NCI-H1694 treated with DMSO at 0.1 percent for 48 hours (cell line): ENCODE data around the gene GATM.
"Not testable (repeated sequence)": the region's sequence is repeated elsewhere in the genome, so short reads cannot be mapped to it uniquely, and the experiment has no call there.

Source experiments
- DNase-seq: peaks from one replicate; lab custom pipeline; 2025; lab: John Stamatoyannopoulos, UW

GATM gene

DNA sequence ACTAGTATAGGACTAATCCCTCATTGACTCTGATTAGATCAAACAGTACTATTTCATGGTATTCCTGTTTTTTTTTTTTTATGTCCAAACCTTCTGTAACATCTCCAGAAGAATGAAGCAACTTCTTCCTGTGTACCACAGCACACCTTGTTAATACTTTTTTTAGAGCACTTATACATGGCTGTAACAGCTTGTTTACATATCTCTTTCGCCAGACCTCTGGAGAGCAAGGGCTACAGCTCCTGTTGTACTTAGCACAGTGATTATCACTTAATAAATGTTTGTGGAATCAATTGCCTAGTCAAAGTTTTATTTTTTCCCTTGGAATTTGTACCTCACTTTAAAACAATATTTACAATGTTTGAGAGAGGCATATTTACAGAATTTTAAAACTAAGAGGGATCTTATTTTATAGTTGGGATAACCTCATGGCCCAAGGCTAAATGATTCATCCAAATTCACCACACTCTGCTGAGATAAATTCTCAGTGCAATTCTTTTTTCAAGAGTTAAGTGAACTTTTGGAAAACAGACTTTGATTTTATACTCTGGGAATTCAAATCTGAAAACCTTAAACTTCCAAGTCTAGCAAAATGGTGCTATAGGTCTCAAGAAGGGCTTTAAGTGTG is 9.2 kb upstream of the GATM start:
- DNase-seq = no peak

DNA sequence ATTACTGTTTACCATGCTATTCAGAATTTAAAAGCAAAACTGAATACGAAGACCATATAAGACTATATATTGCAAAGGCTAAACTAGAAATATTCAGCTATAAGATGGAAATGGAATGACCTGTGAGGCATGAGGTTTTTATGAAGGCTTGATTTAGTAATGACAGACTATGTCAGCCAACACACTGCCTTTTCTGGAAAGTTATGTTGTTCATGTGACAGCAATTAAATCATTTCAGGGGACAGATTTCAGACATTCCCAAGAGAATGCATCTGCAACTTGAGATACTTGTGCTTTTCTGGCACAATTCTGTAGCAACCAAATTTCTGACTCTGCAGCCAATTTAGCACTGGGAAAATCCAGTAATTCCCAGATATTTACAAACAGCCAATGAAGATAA is 8.6 kb upstream of the GATM start:
- no peak for DNase-seq

DNA sequence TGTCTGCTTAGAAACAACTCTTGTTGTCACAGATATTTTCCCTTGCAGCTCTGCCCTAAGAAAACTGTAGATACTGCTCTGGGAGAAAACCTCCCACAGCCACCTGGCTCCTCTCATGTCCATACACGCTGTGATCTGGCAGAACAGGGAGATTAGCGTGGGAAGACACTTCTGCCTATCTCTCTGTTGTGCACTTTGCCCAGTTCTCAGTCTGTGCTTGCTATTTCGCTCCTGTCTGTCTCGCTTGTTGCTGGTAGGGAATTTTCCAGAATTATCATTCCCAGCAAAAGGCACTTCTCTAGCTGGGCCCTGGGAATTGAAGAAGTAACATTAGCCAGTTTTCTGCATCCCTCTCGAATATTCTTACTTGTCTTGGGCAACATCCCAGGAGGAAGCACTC is 8.1 kb upstream of the GATM start:
- DNase-seq = peak; percentile 59

DNA sequence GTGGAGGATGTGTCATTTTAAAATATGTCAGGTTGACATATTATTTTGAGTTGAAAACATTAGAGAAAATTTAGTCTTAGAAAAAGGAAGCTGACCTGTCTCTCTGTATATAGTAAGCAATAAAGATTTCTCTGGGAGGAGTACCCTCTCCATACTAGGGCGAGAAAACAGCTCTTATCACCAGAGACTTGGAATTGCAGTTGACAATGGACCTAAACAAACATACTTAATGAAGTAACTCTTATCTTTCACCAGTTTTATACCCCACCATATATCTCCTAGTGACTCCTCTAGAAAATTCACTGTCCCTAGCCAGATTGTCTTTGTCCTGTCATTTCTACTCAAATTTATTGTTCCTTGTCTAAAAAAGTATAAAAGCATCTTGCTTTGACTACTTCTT is 7.2 kb upstream of the GATM start:
- DNase-seq = no peak

DNA sequence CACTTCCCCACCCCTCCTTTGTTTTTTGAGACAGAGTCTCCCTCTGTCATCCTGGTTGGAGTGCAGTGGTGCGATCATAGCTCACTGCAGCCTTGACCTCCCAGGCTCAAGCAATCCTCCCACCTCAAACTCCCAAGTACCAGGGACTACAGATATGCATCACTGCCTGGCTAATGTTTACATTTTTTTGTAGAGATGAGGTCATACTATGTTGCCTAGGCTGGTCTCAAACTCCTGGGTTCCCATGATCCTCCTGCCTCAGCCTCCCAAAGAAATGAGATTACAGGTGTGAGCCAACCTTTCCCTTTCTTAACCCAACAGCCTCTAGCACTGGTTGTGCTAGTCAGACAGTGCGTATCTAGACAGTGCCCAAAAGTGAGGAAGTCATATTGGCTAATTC is 6.4 kb upstream of the GATM start:
- no peak for DNase-seq

DNA sequence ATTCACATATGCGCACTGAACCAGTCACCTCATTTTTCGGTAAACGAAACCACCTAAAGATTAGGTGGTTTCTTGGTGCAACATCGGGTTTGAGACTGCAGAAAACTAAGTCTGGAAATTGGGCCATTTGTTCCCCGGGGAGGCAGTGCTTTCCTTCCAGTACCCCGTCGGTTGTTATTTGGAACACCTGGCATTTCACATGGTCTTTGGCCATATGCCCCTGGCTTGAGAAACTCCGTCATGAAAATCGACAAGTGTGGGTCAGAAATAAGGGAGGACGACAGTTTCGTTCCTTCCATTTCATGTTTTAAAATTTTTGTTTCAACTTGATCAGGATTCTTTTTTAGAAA is 544 bp upstream of the GATM start:
- peak; percentile 63 for DNase-seq

DNA sequence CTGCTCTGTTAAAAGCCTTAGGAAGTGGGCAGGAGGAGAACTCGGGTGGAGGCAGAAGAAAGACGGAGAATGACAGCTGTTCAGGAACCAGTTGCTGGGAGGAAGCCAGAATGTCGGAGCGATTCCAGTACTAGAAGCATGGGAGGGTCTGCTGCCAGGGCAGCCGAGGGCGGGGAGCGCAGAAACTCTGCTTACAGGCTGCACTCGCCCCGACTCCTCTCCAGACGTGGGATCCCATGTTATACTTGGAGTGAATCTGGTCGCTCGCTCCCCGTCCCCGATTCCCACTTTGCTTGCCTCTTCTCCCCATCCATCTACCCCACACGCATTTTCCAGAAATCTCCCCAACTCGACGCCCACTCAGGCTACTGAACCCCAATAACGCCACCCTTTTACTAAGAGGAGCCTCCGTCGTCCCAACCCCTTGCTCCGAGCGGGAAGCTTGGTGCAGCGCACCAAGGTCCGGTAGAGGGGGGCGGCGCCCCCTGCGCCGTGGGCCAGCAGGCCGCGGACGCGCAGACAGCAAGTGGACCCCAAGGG is 665 bp downstream of the GATM start:
- DNase-seq = peak; percentile 78

DNA sequence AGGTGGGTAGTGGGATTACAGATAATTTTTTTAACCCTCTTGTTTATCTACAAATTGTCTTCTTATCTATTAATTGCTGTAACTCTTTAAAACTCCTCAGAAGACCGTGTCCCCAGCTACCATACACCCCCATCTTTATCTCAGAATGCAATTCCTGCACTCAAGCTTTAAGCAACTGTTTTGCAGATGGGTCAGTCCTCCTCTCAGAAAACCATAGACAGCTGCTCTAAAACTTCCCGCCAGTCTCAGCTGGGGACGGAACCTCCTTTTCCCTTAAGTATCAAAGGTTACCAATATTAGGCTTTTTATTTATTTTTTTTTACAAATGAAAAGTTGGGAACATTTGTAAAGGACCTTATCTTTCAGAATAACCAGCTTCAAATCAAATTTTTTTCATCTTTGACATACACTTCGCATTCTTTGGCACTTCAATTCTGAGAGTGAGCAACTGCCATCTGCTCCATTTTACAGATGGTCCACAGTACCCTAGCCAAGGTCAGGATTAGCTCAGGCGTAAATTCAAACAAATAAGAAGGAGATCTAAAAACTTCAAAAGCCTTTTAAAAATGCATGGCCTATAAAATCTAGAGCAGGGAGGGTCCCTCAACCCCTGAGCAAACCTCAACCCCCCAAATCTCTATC is 1.3 kb downstream of the GATM start:
- DNase-seq = peak; percentile 75

DNA sequence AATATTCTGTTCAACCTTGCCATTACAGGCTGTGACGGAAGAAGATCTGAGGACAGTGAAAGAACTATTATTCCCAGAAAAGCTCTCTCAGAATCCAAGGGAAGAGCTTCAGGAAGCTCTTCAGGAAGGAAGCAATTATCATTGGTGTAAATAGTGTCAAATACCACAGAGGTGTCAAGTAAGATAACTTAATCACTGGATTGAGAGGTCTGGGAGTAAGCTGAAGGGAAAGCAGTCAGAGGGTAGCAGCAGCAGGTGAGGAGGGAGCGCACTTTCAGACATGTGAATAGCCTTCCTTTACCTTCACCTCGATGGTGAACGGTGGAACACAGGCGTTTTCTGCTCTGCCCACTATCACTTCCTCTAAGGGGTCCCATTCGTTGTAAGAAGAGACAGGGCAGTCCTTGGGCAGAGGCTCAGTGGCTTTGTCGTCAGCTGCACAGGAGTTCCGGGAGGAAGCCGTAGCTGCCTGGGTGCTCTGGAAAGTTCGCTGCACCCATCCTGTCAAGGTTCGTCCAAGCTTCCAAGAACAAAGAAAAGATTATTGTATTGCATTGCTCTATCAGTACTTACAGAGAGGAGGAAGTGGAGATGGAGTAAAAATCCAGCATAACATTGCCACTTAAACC is 1.9 kb downstream of the GATM start:
- DNase-seq = no peak

DNA sequence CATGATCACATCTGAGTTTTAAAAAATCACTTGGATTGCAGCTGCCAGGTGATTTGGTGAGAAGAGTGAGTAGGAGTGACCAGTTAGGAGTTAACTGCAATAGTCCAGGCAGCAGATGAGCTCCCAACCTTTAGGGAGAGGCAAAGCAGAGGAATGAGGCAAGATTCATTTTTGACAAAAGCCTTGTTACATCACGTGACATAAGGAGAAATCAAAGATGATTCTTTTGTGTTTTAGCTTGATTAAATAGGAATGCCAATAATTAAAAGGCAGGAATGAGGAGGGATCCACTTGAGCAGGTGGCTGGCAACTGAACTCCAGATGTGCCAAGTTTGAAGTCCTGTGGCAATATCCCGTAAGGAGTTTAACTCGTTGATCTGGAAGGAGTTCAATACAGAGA is 2.5 kb downstream of the GATM start:
- DNase-seq = no peak

DNA sequence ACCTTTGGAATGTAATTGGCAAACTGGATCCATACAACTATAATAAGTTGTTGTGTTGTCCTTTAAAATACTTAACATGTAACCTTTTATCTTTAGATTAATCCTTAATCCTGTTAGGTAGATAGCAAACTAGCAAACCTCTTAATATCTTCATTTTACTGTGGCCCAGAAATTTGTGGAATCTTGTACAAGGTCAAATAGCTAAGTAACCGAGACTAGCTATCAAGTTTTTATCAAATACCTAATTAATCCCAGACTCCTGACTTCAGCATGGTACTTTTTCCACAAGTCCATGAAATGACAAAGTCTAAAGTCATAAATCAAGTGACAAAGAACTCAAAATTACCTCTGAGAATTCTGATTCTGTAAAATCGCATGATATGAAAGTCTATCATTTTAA is 4.4 kb downstream of the GATM start:
- DNase-seq = no peak

DNA sequence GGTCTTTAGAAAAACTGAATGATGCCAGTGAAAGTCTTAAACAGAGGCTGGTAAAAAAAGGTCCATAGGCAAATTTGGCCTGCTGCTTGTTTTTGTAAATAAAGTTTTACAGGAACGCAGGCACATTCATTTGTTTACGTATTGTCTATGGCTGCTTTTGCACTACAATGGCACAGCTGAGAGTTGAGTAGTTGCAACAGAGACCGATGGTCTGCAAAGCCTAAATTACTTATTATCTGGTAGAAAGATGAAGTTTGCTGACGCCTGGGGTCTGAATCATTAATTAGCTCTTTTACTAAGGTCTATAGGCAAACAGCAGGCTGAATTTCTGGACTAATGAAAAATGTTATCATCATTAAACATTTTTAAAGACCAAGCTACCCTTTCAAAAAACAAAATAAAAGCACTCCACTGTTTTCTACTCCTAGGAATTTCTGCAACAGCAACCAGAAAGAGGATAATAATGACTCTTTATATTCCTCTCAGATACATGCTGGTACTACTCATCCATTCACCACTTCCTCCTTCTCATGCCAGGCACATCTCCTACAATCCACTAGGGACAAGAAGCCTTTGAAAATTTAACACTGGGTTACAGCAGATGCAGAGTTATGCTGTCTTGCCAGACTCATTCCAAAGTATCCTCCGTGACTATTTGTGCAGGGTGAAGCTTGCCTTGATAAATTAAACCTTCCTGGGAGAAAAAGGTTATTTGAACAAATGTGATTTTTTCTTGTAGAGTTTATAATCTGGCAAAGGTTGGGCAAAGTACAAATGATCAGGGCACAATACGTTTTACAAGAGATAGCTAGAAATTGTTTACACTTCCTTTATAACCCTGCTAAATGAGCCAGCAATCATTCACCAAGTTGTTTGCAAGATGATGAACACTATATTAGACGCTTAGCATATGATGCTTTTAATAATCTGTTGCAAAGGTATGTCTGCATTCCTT is 6.0 kb downstream of the GATM start:
- DNase-seq = no peak

DNA sequence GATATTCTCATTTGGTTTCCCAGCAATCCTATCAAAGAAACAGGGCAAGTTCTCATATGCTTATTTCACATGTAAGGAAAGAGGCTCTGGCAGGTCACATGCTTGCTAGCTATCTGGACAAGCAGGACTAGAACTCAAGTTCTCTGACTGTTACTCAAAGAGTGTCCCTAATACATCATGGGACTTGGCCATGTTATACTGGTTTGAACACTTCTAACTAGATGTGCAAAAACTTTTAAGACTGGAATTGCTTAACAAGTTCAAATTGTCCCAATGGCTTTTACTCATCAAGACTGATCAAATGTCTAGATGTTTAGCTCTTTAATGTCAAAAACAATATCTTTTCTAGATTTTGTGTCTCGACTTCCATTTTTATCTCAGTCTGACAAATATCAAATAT is 6.8 kb downstream of the GATM start:
- DNase-seq = no peak

DNA sequence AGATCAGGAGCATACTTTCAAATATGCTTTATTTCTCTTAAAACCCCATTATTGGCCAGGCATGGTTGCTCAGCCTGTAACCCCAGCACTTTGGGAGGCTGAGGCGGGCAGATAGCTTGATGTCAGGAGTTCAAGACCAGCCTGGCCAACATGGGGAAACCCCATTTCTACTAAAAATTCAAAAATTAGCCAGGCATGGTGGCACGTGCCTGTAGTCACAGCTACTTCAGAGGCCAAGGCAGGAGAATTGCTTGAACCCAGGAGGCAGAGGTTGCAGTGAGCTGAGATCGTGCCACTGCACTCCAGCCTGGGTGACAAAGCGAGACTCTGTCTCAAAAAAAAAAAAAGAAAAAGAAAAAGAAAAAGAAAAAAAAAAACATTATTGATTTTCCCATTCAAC is 8.3 kb downstream of the GATM start:
- DNase-seq = not testable (repeated sequence)

DNA sequence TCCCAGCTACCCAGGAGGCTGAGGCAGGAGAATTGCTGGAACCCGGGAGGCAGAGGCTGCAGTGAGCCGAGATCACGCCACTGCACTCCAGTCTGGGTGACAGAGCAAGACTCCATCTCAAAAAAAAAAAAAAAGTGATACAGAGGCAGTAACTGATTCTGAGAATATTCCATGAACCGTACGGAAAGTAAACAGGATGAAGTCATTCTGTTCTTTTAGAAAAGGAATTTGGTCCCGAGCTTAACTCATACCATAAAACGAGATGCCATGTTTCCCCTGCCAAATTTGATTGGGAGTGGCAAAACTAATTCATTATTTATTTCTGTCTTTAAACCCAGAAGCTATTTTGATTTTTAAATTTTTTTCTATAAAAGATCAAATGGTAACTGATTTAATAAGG is 11.1 kb downstream of the GATM start:
- DNase-seq = not testable (repeated sequence)

DNA sequence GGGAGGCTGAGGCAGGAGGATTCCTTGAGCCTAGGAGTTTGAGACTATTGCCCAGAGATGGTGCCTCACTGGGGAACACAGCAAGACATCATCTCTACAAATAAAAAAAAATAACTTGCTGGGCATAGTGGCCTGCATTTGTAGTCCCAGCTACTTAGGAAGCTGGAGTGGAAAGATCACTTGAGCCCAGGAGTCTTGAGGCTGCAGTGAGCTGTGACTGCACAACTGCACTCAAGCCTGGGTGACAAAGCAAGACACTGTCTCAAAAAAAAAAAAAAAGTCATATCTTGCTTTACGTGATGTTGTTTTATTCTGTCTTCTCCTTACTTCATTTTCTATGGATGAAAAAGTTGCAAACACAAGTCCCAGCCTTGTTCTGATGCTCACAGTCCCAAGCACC is 14.1 kb downstream of the GATM start:
- no peak for DNase-seq

DNA sequence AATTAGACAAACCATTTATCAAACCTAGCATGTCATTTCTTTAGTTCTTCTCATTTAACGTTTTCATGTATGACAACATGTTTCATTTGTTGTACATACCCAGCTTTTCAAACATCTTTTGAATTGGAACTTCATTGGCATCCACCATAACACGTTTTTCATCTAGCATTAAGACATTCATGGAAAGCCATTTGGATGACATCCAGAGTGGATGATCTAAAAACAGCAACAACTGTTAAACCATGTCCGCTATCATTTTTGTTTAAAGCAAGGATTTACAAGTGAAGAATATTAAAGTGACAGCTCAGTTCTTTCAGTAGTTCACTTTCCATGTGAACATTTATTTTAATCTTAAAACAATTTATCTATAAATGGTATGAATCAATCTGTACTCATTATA is 14.5 kb downstream of the GATM start:
- no peak for DNase-seq

DNA sequence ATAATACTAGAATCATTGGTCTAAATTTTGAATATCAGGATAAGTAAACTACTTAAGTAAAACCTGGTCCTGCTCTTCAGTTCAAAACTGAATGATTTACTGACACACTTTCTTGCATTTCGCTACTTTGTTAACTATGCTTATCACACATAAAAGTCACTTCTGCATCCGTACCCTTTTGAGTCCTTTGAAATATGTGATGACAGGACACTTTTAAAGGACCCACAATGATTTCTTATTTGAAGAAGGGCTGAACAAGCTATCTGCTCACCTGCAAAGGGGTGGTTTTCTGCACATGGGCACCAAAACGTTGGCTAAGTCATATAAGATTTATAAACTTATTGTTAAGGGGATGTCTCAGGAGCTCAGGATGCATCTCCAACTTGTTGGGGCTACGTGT is 15.0 kb downstream of the GATM start:
- no peak for DNase-seq

DNA sequence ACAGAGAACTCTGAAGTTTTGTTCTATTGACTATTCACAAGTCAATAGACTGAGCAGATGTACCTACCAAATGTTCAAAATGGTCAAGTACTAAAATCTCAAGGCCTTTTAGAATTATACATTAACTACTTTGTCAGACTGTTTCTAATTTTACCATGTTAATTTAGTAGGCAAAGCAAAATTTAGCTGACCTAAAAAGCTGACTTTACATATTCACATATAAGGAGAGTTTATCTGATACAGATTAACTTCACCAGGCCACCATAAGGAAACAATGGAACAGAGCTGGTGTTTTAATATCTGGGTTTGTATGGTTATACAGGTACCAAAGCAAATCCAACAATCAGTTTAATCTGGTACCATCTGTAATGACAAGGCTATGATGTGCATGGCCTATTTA is 15.9 kb downstream of the GATM start:
- no peak for DNase-seq

DNA sequence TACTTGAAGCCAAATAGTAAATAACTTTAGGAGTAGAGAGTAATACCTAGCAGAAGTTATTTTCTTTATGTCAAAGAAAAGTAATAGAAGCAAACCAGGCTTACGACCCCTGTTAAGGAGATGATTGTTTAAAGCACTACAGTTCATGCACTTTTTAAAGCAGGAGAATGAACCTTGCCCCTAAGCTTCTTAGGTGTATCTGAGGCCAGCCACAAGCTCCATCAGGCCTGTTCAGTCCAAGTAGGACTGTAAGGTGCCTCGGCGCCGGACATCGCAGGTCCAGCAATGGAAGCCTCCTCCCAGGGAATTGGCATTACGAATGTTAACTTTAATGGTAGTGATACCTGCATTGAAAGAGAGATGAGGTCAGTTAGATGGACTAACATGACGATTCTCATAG is 16.5 kb downstream of the GATM start:
- no peak for DNase-seq

DNA sequence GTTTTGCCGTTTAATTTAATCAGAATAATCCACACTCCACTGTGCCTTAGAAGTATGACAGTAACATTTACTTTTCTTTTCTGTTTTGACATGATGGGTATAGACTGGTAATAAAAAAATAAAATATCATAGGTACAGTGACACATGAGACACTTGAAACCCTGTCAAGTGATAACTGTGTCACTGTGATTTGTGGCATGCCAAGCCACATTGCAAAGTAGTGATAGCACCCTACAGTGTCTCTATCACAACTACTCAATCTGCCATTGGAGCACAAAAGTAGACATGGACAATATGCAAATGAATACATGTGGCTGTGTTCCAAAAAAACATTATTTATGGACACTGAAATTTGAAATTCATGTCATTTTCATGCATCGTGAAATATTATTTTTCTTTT is 22.5 kb downstream of the GATM start:
- DNase-seq = no peak

DNA sequence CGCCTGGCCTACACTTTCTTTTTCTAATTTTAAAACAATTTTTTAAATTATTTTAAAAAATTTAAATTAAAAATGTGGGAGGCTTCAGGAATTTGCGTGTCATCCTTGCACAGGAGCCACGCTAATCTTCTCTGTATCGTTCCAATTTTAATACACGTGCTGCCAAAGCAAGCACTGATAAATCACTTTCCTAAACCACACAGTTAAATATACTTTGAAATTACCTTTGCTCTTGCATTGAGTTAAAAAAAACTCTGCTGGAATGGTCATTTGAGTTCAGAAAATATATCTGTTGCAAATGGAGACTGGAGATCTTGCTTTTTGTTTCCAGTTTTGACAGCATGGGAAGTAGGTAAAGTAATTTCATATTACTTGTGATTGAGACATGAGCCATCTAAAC is 23.6 kb downstream of the GATM start:
- no peak for DNase-seq

DNA sequence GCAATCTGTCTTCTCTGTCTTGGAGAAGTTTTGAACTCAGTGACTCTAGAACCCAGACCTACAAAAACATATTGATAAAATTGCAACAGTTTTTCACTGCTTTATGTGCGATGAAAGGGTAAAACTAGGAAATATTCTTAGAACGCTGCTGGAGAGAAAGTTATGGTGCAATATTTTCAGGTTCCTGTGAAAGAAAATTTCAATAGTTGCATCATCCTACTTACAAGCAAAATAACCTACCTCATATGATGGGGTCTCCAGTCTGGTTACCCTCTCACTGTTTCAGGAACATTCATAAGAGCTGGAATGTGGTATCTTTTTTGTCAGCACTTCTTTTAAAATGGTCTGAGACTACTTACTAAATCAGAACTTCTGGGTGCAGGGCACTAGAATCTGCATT is 27.1 kb downstream of the GATM start:
- DNase-seq = no peak
